HL-60/S4 treated with phorbol 12-myristate 13-acetate at 8.2 ng/mL for 4 days and 3 days (cell line): ENCODE measurements around the gene U2AF1L4.

Experiments
- in situ Hi-C: fragments of 300-500 bp; cut with MboI; formaldehyde crosslinking; loops from 2 replicates; pipeline ENCODE4 v1.15.0; 2022; ENCODE audit warnings: low sequenced_read_pairs

U2AF1L4 gene

GRCh38 chr19:35757749-35758608 is 12.8 kb upstream of the U2AF1L4 start, which contains the start of gene PROSER3:
PROSER3 (plus strand) TSS chr19:35758176; CDS start chr19:35758216, 40 bp downstream.
- in situ Hi-C loops, result no loop called here

GRCh38 chr19:35757231-35757748 is 12.1 kb upstream of the U2AF1L4 start:
- in situ Hi-C loops, result no loop called here

DNA sequence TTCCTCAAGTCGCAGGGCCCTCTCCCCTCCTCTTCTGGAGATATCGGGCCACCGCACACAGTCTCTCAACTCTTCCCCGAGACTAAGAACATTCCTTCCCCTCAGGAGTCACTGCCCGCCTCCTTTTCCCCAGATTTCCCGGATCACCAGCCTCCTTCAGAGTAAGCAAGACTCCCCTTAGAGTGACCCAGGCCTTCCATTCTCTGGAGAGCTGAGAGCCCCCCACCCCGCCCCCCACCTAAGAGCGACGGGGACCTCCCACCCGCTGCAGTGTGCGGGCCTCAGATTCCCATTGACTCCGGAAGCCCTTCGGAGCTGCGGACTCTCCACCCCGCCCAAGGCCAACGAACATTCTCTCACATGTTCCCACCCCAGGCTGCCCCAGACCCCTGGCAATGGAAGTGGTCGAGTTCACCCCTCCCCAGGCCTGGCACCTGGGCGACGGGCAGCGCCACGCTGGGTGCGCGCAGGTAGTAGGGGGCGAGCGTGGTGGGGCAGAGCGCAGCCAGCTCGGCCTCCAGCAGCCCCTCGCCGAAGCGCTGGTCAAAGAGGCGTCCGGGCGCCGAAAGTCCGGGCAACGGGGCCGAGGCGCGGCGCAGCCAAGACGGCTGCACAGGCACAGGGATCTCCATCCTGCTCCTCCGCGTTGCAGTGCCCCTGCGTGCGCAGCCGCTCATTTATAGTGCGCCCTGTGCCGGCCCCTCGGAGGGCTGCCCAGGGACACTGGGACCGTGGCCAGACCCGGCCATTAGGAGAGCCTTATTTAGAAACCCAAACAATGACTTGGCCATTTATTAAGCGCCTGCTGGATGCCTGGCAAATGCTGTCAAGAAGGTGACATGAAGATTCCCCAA is 11.4 kb upstream of the U2AF1L4 start, which contains the start of gene HSPB6:
Gene HSPB6 (minus strand): TSS at position 653 of the 854 bp plus-strand sequence. CDS start 21 bp downstream, at position 632.
- in situ Hi-C loops, result no loop called here

- in situ Hi-C loops, result no loop called here
These were observed 10.5 kb upstream of the U2AF1L4 start for GRCh38 chr19:35755550-35756376.

DNA sequence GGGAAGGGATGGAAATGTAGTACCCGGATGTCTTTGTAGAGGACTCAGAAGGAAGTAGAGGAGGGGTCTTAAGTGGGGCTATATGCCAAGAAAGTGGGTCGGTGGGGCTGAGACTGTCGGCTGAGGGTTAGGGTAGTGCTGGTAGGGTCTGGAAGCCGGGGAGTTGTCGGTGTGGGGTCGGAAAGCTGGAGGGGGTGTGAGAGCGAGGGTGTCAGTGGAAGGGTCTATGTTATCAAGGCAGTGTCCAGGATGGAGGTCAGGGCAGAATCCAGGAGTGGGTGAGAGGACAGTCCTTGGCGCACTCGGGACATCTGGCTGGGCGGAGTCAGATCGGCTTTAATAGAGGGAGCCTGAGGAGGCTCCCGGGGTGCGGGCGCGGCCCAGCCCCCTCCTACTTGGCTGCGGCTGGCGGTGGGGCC is 9.9 kb upstream of the U2AF1L4 start:
- in situ Hi-C loops, result no loop called here

- in situ Hi-C loops, result no loop called here
These were observed 9.3 kb upstream of the U2AF1L4 start for GRCh38 chr19:35754370-35755130.

- in situ Hi-C loops, result no loop called here
These were observed 8.6 kb upstream of the U2AF1L4 start for GRCh38 chr19:35753634-35754369.

DNA sequence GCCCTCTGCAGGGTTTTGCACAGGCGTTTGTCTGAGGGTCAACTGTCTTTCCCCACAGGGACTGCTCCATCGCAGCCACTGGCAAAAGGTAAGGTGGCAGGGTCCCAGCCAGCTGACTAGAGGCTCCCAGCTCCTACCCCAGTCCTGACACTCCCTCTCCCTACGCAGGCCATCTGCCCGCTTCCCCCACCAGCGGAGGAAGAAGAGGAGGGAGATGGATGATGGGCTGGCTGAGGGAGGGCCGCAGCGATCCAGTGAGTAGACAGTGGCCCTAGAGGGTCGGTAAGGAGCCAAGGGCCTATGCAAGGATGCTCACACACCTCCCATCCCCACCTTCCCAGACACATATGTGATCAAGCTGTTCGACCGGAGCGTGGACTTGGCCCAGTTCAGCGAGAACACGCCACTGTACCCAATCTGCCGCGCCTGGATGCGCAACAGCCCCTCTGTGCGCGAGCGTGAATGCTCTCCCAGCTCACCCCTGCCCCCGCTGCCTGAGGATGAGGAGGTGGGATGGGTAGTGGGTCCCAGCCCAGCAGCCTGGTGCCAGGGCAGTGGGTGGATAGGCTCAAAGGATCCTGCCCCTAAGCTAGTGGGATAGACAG is 7.6 kb upstream of the U2AF1L4 start:
- in situ Hi-C loops, result no loop called here

GRCh38 chr19:35751839-35752745 is 6.9 kb upstream of the U2AF1L4 start:
- in situ Hi-C loops, result no loop called here

DNA sequence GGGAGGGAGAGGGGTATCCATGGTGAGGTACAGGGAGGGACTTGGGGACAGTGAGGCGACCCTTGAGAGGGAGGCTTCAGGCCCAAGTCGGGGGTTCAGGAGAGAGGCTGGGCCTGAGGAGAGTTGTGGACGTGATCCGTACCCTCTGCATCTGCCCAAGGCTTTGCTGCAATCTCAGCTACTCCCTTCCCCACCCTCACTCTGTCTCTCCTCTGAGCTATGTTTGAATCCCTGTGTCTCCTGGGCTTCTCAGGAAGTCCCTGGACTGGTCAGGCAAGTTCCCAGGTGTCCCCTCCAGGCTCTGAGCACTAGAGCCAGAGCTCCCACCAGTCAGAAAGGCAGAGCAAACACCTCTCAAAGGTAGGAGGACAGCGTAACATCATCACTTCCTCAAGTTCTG is 4.9 kb upstream of the U2AF1L4 start:
- in situ Hi-C loops, result no loop called here

GRCh38 chr19:35748106-35749020 is 3.1 kb upstream of the U2AF1L4 start, which contains the start of gene LIN37:
LIN37 (plus strand) TSS chr19:35748576; CDS start chr19:35748725, 149 bp downstream.
- in situ Hi-C loops, result no loop called here

DNA sequence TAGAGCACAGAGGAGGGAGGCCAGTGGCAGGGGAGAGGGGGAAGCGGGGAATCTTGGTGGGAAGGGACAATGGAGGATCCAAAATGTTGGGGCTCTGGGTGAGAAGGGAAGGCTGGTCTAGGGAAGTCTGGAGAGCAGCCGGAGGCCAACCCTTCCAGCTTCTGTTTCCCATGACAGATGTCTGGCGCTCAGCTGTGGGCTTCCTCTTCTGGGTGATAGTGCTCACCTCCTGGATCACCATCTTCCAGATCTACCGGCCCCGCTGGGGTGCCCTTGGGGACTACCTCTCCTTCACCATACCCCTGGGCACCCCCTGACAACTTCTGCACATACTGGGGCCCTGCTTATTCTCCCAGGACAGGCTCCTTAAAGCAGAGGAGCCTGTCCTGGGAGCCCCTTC is 1.3 kb upstream of the U2AF1L4 start:
- in situ Hi-C loops, result no loop called here

DNA sequence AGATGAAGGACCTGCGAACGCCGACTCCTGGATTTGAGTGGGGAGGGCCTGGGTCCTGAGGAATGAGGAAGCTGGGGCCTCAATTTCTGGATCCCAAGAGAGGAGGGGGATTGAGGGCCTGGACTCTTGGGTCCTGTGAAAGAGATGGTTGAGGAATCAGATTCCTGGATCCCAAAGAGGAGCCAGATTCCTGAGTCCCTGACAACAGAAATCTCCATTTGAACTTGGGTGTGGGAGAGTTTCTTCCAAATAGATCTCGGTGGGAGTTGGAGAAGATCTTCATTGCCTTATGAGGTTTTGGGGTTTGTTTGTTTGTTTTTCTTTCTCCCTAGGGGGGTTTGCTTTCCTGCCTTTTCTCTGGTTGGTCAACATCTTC is 857 bp upstream of the U2AF1L4 start:
- in situ Hi-C loops, result no loop called here

DNA sequence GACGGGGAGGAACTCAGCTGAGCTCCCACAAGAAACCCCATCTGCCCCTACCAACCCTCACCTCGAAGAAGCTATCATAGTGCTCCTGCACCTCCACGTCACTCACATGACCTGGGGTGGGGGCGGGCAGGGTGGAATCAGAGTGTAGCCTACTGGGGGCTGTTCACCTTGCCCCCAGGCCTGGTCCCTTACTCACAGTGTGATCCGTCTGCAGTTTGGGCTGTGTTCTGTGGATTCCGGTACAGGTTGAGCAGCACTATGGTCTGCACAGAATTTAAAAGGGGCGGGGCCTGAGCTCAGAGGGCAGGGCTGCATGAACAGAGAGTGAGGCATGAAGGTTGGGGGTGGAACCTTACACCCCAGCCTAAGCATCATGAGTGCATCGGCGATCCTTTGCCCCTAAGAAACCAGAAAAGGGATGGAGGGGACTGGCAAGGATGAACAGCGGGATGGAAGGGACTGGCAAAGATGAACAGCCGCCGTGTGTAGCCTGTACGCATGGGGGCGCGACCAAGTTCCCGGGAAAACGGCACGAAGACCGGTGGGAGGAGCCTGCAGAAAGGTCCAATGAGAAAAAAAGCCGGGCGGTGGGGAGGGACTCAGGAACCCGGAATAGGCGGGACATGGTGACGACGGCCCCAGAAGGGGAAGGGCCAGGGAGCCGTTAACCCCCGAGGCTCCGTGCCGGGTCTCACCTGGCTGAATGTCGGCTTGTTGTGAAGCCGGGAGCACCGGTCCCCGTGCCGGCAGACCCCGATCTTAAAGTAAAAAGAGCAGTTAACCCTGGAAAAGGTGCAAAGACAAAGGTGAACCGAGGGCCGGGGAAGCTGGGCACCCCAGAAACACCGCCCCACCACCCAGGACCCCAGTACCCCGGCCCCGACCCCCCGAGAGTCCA is 539 bp downstream of the U2AF1L4 start:
- in situ Hi-C loops, result no loop called here

GRCh38 chr19:35743640-35744429 is 1.4 kb downstream of the U2AF1L4 start:
- in situ Hi-C loops, result no loop called here
